ENCODE measurements around the gene PSENEN. TPM values are rescaled to one million over a fixed set of nuclear protein-coding genes. Genes with fewer than 3 reads are reported as not detected.

PSENEN gene
- total RNA-seq, 1 donor from 2014 or later = 63.7 TPM

DNA sequence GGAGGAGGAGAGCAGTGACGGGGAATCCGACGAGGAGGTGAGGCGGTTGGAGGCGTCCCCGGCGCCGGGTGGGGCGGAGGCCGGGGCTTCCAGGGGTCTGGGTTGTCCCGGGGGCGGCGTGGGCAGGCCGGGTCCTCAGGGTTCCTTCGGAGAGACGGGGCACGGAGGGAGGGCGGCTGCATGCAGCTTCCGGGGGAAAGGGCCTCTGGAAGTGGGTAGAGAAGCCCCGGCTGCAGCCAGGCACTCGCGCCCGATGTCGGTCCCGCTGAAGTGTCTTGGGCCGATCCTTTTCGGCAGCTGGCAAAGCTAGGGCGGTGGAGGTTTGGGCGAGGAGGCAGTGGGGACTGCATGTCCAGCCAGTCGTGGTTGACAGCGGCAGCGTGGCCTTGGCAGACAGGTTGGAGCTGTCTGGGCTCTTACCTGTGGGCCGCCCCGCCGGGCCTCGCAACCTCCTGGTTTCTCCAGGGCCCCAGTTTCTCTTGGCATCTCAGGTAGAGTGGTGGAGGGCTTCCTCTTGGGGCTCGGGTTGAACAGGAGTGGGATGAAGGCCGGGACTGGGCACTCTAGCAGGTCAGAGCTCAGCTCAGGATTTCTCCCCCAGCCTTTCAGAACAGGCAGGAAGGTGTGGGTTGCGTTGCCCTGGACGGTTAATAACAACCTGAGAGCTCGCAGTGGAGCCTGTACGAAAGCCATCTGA, 27.0 kb upstream of the PSENEN start:
- no peak for DNase-seq (ENCODE audit: low read depth)
- TF ChIP-seq, protein P1, sequence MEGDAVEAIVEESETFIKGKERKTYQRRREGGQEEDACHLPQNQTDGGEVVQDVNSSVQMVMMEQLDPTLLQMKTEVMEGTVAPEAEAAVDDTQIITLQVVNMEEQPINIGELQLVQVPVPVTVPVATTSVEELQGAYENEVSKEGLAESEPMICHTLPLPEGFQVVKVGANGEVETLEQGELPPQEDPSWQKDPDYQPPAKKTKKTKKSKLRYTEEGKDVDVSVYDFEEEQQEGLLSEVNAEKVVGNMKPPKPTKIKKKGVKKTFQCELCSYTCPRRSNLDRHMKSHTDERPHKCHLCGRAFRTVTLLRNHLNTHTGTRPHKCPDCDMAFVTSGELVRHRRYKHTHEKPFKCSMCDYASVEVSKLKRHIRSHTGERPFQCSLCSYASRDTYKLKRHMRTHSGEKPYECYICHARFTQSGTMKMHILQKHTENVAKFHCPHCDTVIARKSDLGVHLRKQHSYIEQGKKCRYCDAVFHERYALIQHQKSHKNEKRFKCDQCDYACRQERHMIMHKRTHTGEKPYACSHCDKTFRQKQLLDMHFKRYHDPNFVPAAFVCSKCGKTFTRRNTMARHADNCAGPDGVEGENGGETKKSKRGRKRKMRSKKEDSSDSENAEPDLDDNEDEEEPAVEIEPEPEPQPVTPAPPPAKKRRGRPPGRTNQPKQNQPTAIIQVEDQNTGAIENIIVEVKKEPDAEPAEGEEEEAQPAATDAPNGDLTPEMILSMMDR (conservative IDR thresholded peaks at IDR 0.05; ENCODE audit: low read depth, low read length) = no peak

DNA sequence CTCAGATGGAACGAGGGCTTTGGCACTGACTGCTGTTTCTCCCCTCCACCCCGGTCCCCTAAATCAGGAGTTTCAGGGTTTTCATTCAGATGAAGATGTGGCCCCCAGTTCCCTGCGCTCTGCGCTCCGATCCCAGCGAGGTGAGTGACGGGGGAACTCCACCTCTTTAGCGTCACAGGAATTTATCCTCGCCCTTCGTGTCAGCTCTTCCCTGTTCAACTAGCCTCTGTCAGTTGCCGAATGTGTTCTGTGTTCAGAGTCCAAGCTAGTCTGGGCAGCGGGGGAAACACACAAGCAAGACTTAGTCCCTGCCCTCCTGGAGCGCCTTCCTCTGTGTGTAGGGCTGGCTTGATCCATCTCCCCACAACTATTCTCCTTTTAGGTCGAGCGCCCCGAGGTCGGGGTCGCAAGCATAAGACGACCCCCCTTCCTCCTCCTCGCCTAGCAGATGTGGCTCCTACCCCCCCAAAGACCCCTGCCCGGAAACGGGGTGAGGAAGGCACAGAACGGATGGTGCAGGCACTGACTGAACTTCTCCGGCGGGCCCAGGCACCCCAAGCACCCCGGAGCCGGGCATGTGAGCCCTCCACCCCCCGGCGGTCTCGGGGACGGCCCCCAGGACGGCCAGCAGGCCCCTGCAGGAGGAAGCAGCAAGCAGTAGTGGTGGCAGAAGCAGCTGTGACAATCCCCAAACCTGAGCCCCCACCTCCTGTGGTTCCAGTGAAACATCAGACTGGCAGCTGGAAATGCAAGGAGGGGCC, 25.9 kb upstream of the PSENEN start:
- no peak for DNase-seq (ENCODE audit: low read depth)
- TF ChIP-seq, protein P1 (conservative IDR thresholded peaks at IDR 0.05; ENCODE audit: low read depth, low read length) = no peak
- peak overlapping the region; percentile 82 for H3K4me3 ChIP-seq (ENCODE audit: low read depth, low read length)

More for the DNA sequence above, 27.0 kb upstream of the PSENEN start:
- peak overlapping the region; percentile 82 for H3K4me3 ChIP-seq (ENCODE audit: low read depth, low read length)

- no peak for DNase-seq (ENCODE audit: low read depth)
- H3K4me3 ChIP-seq (ENCODE audit: low read depth, low read length) = no peak overlapping the region
- TF ChIP-seq, protein P1 (conservative IDR thresholded peaks at IDR 0.05; ENCODE audit: low read depth, low read length) = no peak
These were observed 25.3 kb upstream of the PSENEN start for GRCh38 chr19:35720163-35720524.

DNA sequence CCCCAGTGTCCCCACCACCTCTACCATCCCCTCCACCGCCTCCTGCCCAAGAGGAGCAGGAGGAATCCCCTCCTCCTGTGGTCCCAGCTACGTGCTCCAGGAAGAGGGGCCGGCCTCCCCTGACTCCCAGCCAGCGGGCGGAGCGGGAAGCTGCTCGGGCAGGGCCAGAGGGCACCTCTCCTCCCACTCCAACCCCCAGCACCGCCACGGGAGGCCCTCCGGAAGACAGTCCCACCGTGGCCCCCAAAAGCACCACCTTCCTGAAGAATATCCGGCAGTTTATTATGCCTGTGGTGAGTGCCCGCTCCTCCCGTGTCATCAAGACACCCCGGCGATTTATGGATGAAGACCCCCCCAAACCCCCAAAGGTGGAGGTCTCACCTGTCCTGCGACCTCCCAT, 24.8 kb upstream of the PSENEN start:
- H3K4me3 ChIP-seq (ENCODE audit: low read depth, low read length) = no peak overlapping the region
- DNase-seq (ENCODE audit: low read depth) = no peak
- TF ChIP-seq, protein P1 (conservative IDR thresholded peaks at IDR 0.05; ENCODE audit: low read depth, low read length) = no peak

DNA sequence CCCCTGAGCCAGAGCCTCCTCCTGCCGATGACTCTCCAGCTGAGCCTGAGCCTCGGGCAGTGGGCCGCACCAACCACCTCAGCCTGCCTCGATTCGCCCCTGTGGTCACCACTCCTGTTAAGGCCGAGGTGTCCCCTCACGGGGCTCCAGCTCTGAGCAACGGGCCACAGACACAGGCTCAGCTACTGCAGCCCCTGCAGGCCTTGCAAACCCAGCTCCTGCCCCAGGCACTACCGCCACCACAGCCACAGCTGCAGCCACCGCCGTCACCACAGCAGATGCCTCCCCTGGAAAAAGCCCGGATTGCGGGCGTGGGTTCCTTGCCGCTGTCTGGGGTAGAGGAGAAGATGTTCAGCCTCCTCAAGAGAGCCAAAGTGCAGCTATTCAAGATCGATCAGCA, 24.1 kb upstream of the PSENEN start:
- no peak overlapping the region for H3K4me3 ChIP-seq (ENCODE audit: low read depth, low read length)
- TF ChIP-seq, protein P1 (conservative IDR thresholded peaks at IDR 0.05; ENCODE audit: low read depth, low read length) = no peak
- DNase-seq (ENCODE audit: low read depth) = no peak

DNA sequence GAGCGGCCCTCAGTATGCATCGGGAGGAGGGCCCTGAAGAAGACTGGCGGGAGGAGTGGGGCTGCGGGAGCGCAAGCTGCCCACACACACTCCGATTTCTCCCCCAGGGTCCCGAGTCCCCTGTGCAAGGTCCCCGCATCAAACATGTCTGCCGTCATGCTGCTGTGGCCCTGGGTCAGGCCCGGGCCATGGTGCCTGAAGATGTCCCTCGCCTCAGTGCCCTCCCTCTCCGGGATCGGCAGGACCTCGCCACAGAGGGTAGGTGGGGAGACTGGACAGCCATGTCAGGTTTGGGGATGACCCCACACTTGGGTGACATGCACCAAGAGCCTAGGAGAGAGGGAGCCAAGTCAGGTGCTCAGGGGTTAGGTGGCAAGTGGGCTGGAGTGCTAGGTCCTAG, 23.0 kb upstream of the PSENEN start:
- no peak for DNase-seq (ENCODE audit: low read depth)
- TF ChIP-seq, protein P1 (conservative IDR thresholded peaks at IDR 0.05; ENCODE audit: low read depth, low read length) = no peak
- H3K4me3 ChIP-seq (ENCODE audit: low read depth, low read length) = no peak overlapping the region

Measured in epithelial cell of proximal tubule (primary cell).